ENCODE measurements around the gene SSX3.
"Not testable (repeated sequence)": the region's sequence is repeated elsewhere in the genome, so short reads cannot be mapped to it uniquely, and the experiment has no call there.

Gene SSX3, protein sequence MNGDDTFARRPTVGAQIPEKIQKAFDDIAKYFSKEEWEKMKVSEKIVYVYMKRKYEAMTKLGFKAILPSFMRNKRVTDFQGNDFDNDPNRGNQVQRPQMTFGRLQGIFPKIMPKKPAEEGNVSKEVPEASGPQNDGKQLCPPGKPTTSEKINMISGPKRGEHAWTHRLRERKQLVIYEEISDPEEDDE

DNA sequence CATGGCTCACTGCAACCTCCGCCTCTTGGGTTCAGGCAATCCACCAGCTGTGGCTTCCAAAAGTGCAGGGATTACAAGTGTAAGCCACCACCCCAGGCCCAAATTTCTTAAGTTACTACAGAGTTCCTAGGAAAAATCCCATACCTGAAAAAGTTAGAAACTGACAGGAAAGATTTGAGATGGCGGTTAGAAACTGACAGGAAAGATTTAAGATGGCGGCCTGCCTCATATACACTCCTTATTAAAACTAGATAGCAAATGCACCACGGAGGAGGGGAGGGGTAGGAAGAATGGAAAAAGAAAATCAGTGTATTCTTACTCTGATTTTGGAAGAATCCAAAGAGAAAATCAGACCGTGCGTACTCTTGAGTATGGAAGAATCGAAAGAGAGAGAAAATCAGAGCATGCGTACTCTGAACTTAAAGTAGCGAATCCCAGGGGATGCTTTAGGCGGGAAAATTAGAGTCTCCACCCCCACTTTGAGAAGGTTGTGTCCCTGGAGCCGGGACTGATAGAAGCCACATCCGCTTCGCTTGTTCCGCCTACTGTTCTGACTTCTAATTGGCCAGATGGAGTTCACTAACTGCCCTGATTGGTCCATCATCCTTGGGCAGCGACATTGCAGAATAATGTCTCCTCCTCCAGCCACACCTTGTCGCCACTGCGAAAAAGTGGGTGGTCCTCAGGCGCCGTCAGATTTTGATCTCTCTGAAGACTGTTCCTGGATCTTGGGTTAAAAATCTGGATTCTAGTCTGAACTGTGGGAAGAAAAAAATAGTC is at the start of gene SSX3:
Gene SSX3 (minus strand): TSS at position 389 of the 780 bp plus-strand sequence. CDS start 1,454 bp downstream, outside the sequence.
- not testable (repeated sequence) for DNase-seq (ENCODE audit: extremely low spot score, insufficient read length, low read depth); FAIRE-seq

- not testable (repeated sequence) for FAIRE-seq
These were observed 41.3 kb upstream of the SSX3 start for GRCh38 chrX:48397825-48398224.

DNA sequence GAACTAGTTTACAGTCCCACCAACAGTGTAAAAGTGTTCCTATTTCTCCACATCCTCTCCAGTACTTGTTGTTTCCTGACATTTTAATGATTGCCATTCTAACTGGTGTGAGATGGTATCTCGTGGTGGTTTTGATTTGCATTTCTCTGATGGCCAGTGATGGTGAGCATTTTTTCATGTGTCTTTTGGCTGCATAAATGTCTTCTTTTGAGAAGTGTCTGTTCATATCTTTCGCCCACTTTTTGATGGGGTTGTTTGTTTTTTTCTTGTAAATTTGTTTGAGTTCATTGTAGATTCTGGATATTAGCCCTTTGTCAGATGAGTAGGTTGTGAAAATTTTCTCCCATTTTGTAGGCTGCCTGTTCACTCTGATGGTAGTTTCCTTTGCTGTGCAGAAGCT is 40.4 kb upstream of the SSX3 start:
- not testable (repeated sequence) for DNase-seq (ENCODE audit: extremely low spot score, insufficient read length, low read depth); FAIRE-seq

More at GRCh38 chrX:48397825-48398224, 41.3 kb upstream of the SSX3 start:
- not testable (repeated sequence) for DNase-seq (ENCODE audit: extremely low spot score, insufficient read length, low read depth)

DNA sequence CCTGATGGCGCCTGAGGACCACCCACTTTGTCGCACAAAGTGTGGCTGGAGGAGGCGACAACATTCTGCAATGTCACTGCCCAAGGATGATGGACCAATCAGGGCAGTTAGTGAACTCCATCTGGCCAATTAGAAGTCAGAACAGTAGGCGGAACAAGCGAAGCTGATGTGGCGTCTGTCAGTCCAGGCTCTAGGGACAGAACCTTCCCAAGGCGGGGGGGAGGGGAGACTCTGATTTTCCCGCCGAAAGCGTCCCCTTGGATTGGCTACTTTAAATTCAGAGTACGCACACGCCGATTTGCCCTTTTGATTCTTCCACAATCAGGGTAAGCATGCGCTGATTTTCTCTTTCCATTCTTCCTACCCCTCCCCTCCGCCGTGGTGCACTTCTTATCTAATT is 26.7 kb upstream of the SSX3 start, which contains the start of gene SSX4:
Gene SSX4 (plus strand): TSS at position 301 of the 400 bp plus-strand sequence. CDS start 515 bp downstream, outside the sequence.
- not testable (repeated sequence) for FAIRE-seq

DNA sequence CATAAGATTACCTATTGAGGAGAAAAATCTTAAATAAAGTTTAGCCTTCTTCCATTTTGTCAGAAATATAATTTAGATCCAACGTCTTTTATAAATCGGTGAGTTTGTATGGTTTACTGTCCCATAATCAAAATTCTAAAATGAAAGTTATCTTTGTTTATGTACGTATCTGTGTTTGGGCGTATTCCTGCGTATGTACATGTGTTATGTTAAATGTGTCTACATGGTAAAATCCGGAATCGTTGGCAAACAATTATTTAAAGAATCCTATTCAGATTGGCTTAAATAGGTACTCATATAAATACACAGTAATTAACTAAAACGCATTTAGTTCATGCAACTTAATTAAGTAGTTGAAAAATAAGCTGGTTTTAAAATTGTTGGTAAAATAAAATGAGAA is 13.9 kb upstream of the SSX3 start:
- not testable (repeated sequence) for FAIRE-seq; DNase-seq (ENCODE audit: extremely low spot score, insufficient read length, low read depth)

More for the DNA sequence above, 26.7 kb upstream of the SSX3 start, which contains the start of gene SSX4:
- DNase-seq (ENCODE audit: extremely low spot score, insufficient read length, low read depth) = not testable (repeated sequence)

DNA sequence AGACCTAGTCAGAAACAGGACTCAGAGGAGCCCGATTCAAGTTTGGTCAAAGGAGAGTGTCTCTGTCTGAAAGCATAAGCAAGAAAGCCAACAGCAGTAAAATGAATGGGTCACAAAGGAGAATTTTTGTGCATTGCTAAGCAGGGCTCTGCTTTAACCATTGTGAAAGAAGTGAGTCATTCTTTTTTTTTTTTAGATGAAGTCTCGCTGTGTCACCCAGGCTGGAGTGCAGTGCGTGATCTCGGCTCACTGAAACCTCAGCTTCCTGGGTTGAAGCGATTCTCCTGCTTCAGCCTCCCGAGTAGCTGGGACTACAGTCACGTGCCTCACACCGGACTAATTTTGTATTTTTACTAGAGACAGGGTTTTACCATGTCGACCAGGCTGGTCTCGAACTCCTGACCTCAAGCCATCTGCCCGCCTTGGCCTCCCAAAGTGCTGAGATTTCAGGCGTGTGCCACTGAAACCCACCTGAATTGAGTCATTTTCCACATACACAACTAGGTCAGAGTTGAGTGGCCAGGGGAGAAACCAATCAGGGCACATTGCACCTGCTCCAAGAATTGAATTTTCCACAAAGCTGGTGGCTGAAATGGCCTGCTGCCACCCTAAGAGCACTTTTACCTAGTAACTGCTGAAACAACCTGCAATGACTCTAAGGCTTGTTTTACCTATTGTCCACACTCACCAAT is 11.4 kb upstream of the SSX3 start:
- not testable (repeated sequence) for DNase-seq (ENCODE audit: extremely low spot score, insufficient read length, low read depth); FAIRE-seq

DNA sequence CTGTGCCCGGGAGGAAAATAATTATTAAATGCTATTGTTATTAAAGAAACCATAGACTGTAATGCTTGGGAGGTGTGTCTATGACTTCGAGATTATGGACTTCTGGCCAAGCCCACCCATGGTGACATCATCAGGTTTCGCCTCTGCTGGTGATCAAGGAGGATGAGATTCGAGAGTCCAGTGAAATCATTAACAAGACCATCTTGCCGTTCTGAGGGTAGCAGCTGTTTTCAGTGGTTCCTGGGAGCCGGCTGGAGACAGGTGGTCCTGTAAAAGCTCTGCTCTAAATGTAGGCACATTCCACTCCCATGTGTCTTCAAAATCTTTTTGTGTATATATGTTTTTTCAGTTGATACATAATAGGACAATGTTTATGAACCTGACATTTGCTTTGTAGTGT is 2.8 kb upstream of the SSX3 start:
- not testable (repeated sequence) for DNase-seq (ENCODE audit: extremely low spot score, insufficient read length, low read depth); FAIRE-seq

GRCh38 chrX:48357681-48358080 is 1.2 kb upstream of the SSX3 start:
- FAIRE-seq (no peak), DNase-seq (ENCODE audit: extremely low spot score, insufficient read length, low read depth) (no peak)

GRCh38 chrX:48346059-48346458 is 10.4 kb downstream of the SSX3 start:
- FAIRE-seq; DNase-seq (ENCODE audit: extremely low spot score, insufficient read length, low read depth): not testable (repeated sequence)

GRCh38 chrX:48313996-48314395 is 42.5 kb downstream of the SSX3 start:
- not testable (repeated sequence) for FAIRE-seq; DNase-seq (ENCODE audit: extremely low spot score, insufficient read length, low read depth)

DNA sequence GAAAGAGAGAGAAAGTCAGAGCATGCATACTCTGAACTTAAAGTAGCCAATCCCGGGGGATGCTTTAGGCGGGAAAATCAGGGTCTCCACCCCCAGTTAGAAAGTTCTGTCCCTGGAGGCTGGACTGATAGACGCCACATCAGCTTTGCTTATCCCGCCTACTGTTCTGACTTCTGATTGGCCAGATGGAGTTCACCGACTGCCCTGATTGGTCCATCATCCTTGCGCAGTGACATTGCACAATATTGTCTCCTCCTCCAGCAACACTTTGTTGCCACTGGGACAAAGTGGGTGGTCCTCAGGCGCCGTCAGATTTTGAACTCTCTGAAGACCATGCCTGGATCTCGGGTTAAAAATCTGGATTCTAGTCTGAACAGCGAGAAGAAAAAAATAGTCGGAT is 50.3 kb downstream of the SSX3 start:
- DNase-seq (ENCODE audit: extremely low spot score, insufficient read length, low read depth) = no peak
- no peak for FAIRE-seq

All from GM18507 (cell line).